ENCODE results near the gene TTN.

The TTN gene

GRCh38 chr2:178522950-178523595, 284.1 kb downstream of the TTN start:
- H3K36me3 ChIP-seq (replicated peaks; ENCODE audit: low read depth, low read length) = peaks cover under 1% of the 10 kb centered on the region
- H2AFZ ChIP-seq (ENCODE audit: low read depth, low read length) = peak overlapping the region; percentile 88
- peak; percentile 76 for TF ChIP-seq CTCF (IDR thresholded peaks at IDR 0.05; ENCODE audit: low read depth, low read length)
- no peak for TF ChIP-seq EZH2phosphoT487 (IDR thresholded peaks at IDR 0.05; ENCODE audit: low read depth)
- no peaks in the 10 kb centered on the region for H3K9me3 ChIP-seq (ENCODE audit: insufficient read depth, low read length)
- peaks cover 32% of the 10 kb centered on the region for H3K4me1 ChIP-seq (ENCODE audit: low read length)
- H3K9ac ChIP-seq (ENCODE audit: low read length) = peak overlapping the region; percentile 86
- peak overlapping the region; percentile 90 for H3K4me3 ChIP-seq (ENCODE audit: low read length)
- peak overlapping the region; percentile 83 for H3K4me2 ChIP-seq (ENCODE audit: low read length)
- H3K79me2 ChIP-seq (ENCODE audit: low read length) = peaks cover 38% of the 10 kb centered on the region
- H3K27ac ChIP-seq (ENCODE audit: low read length) = peak overlapping the region; percentile 37
- peaks cover 12% of the 10 kb centered on the region; the same call in 1 of the 2 replicates for H4K20me1 ChIP-seq (ENCODE audit: insufficient read depth, low read length)
- H3K27me3 ChIP-seq (ENCODE audit: low read depth, low read length) = no peaks in the 10 kb centered on the region

- H3K79me2 ChIP-seq (ENCODE audit: low read length) = peaks cover 24% of the 10 kb centered on the region
- no peaks in the 10 kb centered on the region for H3K9me3 ChIP-seq (ENCODE audit: insufficient read depth, low read length)
- TF ChIP-seq EZH2phosphoT487 (IDR thresholded peaks at IDR 0.05; ENCODE audit: low read depth) (no peak), CTCF (IDR thresholded peaks at IDR 0.05; ENCODE audit: low read depth, low read length) (no peak)
- H3K4me3 ChIP-seq (ENCODE audit: low read length) = no peak overlapping the region
- H2AFZ ChIP-seq (ENCODE audit: low read depth, low read length) = no peak overlapping the region
- no peak overlapping the region for H3K27ac ChIP-seq (ENCODE audit: low read length)
- H3K9ac ChIP-seq (ENCODE audit: low read length) = no peak overlapping the region
- no peak overlapping the region for H3K4me2 ChIP-seq (ENCODE audit: low read length)
- H3K27me3 ChIP-seq (ENCODE audit: low read depth, low read length) = no peaks in the 10 kb centered on the region
- no peaks in the 10 kb centered on the region for H3K36me3 ChIP-seq (replicated peaks; ENCODE audit: low read depth, low read length)
- H3K4me1 ChIP-seq (ENCODE audit: low read length) = peaks cover 29% of the 10 kb centered on the region
- 0 out of 2 replicates have a peak, but pooled peaks cover 4% of the 10 kb centered on the region for H4K20me1 ChIP-seq (ENCODE audit: insufficient read depth, low read length)
Observed at GRCh38 chr2:178521304-178522150, 285.7 kb downstream of the TTN start.

GRCh38 chr2:178517496-178517895, 289.7 kb downstream of the TTN start:
- no peaks in the 10 kb centered on the region for H3K27me3 ChIP-seq (ENCODE audit: low read depth, low read length)
- no peak overlapping the region for H3K27ac ChIP-seq (ENCODE audit: low read length)
- no peak overlapping the region for H3K4me3 ChIP-seq (ENCODE audit: low read length)
- H3K4me1 ChIP-seq (ENCODE audit: low read length) = peaks cover 49% of the 10 kb centered on the region
- H3K79me2 ChIP-seq (ENCODE audit: low read length) = no peaks in the 10 kb centered on the region
- H3K9ac ChIP-seq (ENCODE audit: low read length) = no peak overlapping the region
- peaks cover 2% of the 10 kb centered on the region for H3K36me3 ChIP-seq (replicated peaks; ENCODE audit: low read depth, low read length)
- no peak overlapping the region for H2AFZ ChIP-seq (ENCODE audit: low read depth, low read length)
- no peaks in the 10 kb centered on the region for H3K9me3 ChIP-seq (ENCODE audit: insufficient read depth, low read length)
- no peak overlapping the region for H3K4me2 ChIP-seq (ENCODE audit: low read length)
- no peaks in the 10 kb centered on the region for H4K20me1 ChIP-seq (ENCODE audit: insufficient read depth, low read length)
- TF ChIP-seq EZH2phosphoT487 (IDR thresholded peaks at IDR 0.05; ENCODE audit: low read depth) (no peak), CTCF (IDR thresholded peaks at IDR 0.05; ENCODE audit: low read depth, low read length) (no peak)

- Histone ChIP-seq H3K27ac (ENCODE audit: low read length) (peak overlapping the region; percentile 74), H3K4me1 (ENCODE audit: low read length) (peaks cover 46% of the 10 kb centered on the region), H3K27me3 (ENCODE audit: low read depth, low read length) (no peaks in the 10 kb centered on the region), H3K36me3 (replicated peaks; ENCODE audit: low read depth, low read length) (peaks cover 2% of the 10 kb centered on the region), H3K4me3 (ENCODE audit: low read length) (peak overlapping the region; percentile 39), H2AFZ (ENCODE audit: low read depth, low read length) (no peak overlapping the region), H3K4me2 (ENCODE audit: low read length) (peak overlapping the region; percentile 63), H3K9me3 (ENCODE audit: insufficient read depth, low read length) (no peaks in the 10 kb centered on the region), H4K20me1 (ENCODE audit: insufficient read depth, low read length) (no peaks in the 10 kb centered on the region), H3K9ac (ENCODE audit: low read length) (peak overlapping the region; percentile 8; the same call in 1 of the 2 replicates), H3K79me2 (ENCODE audit: low read length) (no peaks in the 10 kb centered on the region)
- no peak for TF ChIP-seq CTCF (IDR thresholded peaks at IDR 0.05; ENCODE audit: low read depth, low read length)
Observed at GRCh38 chr2:178514664-178515063, 292.6 kb downstream of the TTN start.

Data from OCI-LY3 (cell line).